B cell (primary cell): ENCODE results near the gene PAIP1.

ENCODE experiments used
- CTCF ChIP-seq: fragments of 200-600 bp; IDR thresholded peaks from one replicate; pipeline ENCODE4 v1.8.0; 2022; ENCODE audit warnings: antibody characterized with exemption, mild to moderate bottlenecking
- EZH2 ChIP-seq: IDR thresholded peaks from 2 replicates; pipeline ENCODE4 v1.6.1; 2012; ENCODE audit warnings: borderline replicate concordance, low read depth, mild to moderate bottlenecking, moderate library complexity, low read length; ENCODE audit not compliant: insufficient read depth, poor library complexity, severe bottlenecking

GRCh38 chr5:43498581-43498980 is 58.3 kb downstream of the PAIP1 start:
- TF ChIP-seq CTCF (no peak), EZH2 (no peak)
